HG02678 (cell line): ENCODE data around the gene HECTD2.
"Not testable (repeated sequence)": the region's sequence is repeated elsewhere in the genome, so short reads cannot be mapped to it uniquely, and the experiment has no call there.

Experiments
- ATAC-seq: cut with Tn5 transposase; IDR thresholded peaks from one replicate; pipeline ENCODE4 v1.9.1; 2021; ENCODE audit warnings: mild to moderate bottlenecking, moderate library complexity; ENCODE audit not compliant: unreplicated experiment

HECTD2 gene

DNA sequence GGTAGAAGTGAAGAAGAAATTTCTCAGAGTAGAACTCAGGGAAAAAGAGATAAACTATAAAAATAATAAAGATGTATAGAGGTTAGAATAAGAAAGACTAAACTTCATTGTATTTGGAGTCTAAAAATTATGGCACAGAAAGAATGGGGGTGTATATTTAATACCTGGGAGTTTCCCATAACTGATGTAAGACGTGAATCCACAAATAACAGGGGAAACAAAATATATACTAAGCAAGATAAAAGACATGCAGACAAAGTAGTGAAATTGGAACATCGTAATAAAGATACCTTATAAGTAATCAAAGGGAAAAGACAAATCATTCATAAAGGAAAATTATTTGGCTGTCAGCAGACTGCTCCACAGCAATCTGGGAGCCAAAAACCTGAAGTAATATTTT lies 62.8 kb downstream of the HECTD2 start:
- no peak for ATAC-seq

- ATAC-seq: no peak
These were observed 63.9 kb downstream of the HECTD2 start for GRCh38 chr10:91474009-91474408.

DNA sequence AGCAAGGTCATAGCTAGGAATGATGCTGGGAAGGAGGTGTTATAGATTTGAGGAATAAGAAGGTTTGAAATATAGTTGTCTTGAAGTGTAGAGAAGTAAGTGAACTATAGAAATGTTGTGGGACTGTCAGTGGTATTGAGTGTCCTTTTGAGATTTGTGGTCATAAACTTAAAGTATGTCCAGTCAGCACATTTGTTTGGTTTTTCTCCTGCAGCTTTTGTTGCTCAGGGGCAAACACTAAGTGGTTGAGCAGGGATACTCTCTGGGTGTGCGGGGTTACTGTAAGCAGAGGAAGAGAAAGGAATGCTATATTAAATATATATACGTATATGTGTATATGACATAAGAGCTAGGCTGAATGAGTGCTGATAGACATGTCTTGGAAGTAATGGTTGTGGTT lies 67.1 kb downstream of the HECTD2 start:
- ATAC-seq: no peak

GRCh38 chr10:91479583-91479982 lies 69.4 kb downstream of the HECTD2 start:
- no peak for ATAC-seq

GRCh38 chr10:91487911-91488582 lies 77.9 kb downstream of the HECTD2 start:
- no peak for ATAC-seq

GRCh38 chr10:91493313-91493712 lies 83.2 kb downstream of the HECTD2 start:
- ATAC-seq: no peak

- no peak for ATAC-seq
These were observed 85.3 kb downstream of the HECTD2 start for GRCh38 chr10:91495402-91495801.

DNA sequence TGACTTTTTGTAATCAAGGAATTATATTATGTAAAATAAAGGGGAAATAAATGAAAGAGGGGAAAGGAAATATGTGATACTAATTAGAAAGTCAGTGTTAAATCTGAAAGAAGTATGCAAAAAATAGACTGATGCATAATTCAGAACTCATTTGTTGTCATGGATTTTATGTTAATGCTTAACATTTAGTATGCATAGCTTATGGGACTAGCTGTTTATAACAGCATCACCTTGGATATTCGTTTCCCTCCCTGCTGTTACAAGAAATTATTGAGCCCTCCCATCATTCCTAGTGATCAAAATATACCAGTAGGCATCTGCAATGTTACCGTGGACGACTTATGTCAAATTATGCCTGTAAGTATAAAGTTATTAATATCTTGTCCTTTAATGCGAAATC lies 85.9 kb downstream of the HECTD2 start:
- ATAC-seq: no peak

DNA sequence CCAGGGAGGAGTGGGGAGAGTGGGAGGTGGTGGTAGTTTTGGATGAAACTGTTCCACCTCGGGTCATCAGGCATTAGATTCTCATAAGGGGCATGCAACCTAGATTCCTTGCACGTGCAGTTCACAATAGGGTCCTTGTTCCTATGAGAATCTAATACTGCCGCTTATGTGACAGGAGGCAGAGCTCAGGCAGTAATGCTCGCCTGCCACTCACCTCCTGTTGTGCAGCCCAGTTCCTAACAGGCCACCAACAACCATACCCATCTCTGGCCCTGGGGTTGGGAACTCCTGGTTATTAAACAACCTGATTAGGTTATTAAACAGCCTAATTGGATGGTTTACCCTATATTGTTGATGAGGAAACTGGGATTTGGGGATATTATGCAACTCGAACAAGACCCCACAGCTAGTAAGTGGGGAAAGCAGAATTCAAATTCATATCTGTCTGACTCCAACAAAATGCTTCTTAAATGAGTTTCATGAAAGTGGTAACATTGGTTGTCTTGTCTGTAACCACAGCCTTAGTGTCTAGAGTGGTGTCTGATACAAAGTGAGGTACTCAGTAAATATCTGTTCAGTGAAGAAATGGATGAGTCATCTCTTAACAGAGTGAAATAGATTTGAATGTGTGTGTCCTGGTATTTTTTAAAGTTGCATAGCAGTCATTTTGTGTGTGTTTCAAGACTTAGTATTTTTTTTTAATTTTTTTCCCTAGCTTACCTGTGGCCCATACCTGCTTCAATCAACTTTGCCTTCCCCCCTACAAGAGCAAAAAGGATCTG lies 101.6 kb downstream of the HECTD2 start:
- ATAC-seq: no peak

GRCh38 chr10:91512458-91512857 lies 102.3 kb downstream of the HECTD2 start:
- no peak for ATAC-seq

DNA sequence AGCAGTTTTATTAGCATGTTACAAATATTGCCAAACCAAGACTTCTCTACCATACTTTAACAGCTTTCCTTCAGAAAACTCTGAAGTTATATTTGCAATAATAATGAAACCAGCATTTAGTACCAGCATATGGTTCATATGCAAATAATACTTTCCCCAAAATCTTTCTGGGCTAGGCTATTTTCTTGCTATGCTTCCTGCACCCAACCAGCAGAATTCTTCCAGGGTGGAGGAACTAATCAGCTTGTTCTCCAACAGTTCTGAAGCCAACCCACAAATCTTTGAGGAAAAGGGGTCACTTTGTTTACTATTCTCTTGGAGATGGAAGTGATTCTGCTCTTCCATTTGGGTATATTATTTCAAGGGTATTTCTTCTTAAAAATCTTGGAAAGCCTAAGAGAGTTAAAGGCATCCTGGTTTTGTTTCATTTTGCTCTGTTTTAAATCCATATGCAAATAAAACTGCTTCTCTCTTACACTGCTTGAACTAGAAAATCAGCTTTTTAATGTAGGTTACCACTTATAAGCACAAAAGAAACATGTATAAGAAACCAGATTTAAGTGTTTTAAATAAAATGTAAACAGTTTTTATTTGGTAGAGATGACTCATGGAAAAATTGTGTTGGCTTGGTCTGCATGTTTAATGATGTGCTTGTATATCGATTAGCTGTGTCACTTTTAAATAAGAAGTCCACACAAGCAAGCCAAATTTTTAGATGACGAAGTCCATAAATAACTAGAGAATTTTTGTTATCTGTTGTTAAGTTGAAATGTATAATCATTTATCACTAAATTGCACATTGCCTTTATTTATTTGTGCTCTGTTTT lies 103.7 kb downstream of the HECTD2 start:
- no peak for ATAC-seq

GRCh38 chr10:91514787-91515186 lies 104.6 kb downstream of the HECTD2 start:
- no peak for ATAC-seq

- ATAC-seq: no peak
These were observed 107.2 kb downstream of the HECTD2 start for GRCh38 chr10:91517394-91517793.

- ATAC-seq: no peak
These were observed 109.9 kb downstream of the HECTD2 start for GRCh38 chr10:91519899-91520514.

GRCh38 chr10:91520661-91521060 lies 110.5 kb downstream of the HECTD2 start:
- ATAC-seq: no peak

DNA sequence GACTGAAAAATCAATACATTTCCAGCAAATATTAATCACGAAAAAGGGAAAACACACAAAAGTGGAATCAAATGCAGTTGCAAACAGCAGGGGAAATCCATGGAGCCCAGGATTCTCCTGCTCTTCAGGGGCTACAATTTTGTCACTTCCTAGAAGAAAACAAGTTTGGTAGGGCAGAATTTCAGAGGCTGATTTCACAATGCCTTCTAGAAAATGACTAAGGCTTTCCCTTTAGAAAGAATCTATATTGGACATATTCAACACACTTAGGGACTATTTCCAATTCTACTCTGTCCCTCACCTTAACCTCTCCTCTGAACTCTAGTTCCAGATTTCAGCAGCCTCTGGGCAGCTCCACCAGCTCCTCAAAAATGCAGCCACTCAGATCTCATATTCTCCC lies 111.3 kb downstream of the HECTD2 start:
- ATAC-seq: no peak

GRCh38 chr10:91525896-91526712 lies 116.0 kb downstream of the HECTD2 start:
- ATAC-seq: no peak

- ATAC-seq: no peak
These were observed 117.9 kb downstream of the HECTD2 start for GRCh38 chr10:91528080-91528479.

GRCh38 chr10:91528768-91529167 lies 118.6 kb downstream of the HECTD2 start:
- no peak for ATAC-seq

- not testable (repeated sequence) for ATAC-seq
These were observed 124.6 kb downstream of the HECTD2 start for GRCh38 chr10:91534789-91535188.
